GM18508 (cell line): Measurements from ENCODE around the gene DRD3.

Experiments
- ATAC-seq: cut with Tn5 transposase; IDR thresholded peaks from one replicate; pipeline ENCODE4 v1.9.1; 2021; ENCODE audit warnings: moderate number of reproducible peaks; ENCODE audit not compliant: insufficient read depth, unreplicated experiment

The DRD3 gene

DNA sequence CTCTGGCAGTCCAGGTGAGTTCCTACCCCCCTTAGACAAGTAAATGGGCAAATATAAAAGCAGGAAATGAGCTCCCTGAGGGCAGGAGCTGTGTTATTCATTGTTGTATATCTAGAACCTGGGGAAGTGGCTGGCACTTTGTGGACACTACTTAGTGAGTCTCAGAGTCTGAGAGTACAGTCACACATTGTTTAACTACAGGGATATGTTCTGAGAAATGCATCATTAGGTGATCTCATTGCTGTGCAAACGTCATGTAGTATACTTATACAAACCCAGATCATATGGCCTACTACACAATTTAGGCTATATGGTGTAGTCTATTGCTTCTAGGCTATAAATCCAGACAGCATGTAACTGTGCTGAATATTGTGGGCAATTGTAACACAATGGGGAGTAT lies 52.4 kb downstream of the DRD3 start:
- no peak for ATAC-seq

DNA sequence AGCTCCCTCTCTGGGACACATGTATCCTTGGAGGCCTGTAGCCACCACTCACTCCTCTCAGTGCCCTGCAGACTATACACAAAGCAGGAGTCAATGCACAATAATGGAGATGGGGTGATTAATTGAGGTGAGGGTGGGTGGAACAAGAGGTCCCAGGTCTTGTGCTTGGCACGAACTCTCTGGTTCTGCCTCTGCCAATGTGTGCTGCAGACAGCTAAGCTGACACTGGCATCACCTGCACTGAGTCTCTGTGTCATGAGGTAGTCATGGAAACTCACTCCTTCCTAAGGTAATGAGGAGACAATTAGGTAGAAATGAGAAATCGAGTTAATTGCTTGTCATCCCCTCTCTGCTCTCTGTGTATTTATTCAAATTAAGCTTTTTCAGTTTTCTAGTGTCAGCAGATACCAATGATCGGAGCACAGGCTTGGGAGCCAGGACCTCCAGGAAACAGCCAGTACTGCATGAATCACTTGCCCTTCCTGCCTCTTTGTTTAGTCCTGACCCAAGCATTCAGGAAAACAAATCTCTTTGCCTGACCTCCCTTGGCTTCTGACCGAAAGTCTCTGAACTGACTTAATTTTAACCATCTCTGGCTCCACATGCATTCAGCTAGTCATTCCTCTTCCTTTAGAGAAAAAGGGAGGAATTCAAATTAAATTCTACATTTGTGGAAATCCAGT lies 56.7 kb downstream of the DRD3 start:
- no peak for ATAC-seq

DNA sequence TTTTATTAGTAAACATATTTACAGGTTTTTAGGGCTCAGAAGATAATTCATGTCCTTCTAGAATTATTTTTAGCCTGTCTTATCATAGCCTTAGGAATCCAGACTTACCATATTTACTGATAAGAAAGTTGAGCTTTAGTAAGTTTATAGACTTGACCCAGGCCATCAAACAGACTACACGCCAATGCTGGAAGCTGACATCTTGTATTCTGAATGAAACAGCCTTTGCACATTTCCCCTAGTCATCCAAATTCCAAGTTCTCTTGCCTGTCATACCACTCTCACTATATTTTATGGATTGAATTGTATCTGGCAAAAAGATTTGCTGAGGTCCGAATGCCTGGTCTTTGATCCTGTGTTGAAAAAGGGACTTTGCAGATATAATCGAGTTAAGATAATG lies 58.6 kb downstream of the DRD3 start:
- ATAC-seq = no peak

DNA sequence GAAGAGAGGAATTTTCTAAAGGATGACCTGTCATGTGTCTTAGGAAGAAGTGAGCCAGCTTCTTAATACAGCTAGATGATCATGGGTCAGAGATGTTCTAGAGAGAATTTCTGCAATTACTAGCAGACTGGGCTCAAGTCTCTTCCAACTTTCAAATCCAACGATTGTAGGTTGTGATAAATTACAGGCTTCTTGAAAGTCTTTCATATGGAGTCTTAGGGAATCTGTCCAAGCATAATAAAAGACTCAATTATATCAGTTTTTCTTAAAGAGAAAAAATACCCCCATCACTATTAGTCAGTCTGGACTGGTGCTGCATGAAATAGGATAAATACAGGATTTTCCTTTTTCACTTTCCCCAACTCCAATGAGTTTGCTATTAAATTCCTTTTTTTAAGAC lies 59.1 kb downstream of the DRD3 start:
- no peak for ATAC-seq

DNA sequence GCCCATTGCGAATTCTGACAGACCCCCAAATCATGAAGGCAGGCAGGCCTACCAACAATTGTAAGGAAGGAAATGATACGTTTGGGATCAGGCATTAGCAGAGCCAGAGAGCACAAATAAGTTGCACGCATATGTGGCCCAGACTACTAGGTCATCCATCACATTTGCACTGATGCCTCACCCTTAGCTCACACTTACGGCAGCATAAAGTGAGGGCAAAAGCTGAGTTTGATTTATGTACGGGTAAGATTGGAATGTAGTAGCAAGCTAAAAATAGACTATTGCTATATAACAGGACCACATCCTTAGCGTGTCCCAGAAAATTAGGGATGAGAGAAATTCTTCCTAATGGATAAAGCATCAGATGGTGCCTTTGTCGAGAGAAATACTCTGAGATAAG lies 63.7 kb downstream of the DRD3 start:
- no peak for ATAC-seq

DNA sequence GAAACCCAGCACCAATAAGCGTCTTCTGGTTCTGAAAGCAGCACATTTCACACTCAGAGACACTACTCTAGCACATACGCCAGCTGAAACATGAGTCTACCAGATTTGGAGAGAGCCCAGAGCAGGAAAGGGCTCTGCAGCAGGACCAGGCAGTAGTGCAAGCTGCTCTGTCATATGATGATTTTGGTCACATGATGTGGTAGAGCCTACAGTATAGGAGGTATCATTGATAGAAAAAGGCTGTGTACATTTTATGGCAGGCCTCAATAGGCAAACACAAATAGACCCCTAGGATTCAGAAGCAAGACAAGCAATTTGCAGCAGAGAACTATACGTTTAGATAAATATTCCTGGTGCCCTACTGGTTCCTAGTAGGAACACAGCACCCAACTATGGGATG lies 64.1 kb downstream of the DRD3 start:
- ATAC-seq = no peak

DNA sequence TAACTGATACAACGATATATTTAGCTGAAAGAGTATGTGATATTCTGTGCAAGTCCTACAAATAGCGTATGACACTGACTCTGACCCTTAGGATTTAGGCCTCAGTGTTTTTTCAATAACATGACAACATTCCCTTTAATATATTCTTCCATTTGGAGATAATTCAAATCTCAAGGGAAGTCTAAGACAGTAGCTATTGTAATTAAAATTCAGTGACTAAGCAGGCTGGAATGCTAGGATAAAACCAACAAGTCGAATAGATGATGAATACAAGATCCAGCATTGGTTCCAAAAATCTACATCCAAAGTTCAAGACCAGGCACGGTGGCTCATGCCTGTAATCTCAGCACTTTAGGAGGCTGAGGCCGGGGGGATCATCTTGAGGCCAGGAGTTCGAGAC lies 66.2 kb downstream of the DRD3 start:
- no peak for ATAC-seq

DNA sequence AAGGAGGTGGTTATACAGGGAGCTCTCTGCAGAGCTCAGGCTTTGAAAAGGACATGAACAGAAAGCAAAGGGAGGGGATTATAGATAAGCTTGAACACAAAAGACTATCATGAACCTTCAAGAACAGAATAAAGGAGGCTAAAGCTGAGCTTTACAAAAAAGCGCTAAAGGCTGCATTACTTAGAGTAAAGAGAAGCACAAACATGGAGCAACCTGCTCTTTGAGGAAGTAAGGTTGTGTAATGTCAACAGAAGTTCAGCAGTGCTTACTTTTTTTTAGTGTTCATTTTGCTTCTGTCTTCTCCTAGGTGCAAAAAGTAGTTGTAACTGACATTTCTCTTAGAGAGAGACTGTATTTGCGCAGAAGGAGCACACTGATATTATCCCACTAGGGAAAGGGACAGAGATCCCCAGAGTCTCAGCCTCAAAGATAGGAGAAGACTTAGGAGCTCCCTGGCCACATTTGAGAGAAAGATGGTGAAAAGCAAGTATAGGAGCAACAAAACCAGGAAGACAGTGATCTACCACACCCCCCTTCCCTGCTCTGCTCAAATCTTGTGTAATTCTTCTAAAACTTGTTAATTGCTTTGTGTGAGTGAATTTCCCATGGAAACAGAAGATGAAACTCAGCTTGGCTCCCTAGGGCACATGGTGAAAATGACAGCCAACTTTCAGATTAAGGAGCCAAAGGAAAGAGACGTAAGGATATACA lies 67.6 kb downstream of the DRD3 start:
- ATAC-seq = no peak

DNA sequence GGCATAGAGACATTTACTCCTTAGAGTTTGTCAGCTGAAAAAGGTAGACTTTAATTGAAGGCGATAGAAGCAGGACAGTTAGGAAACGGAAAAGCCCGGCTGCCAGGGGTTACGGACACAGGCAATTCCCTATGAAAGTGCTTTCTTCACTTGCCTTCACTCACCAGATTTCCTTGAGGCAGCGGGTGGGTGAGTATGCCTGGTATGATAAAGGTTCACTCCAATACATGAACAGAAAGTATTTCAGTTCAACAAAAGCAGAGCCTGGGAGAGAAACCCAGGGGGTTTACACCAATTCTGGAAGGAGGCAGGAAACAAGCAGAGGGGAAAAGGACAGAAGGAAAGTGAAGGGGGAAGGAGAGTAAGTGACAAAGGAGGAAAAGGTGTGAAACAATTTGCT lies 68.4 kb downstream of the DRD3 start:
- no peak for ATAC-seq

DNA sequence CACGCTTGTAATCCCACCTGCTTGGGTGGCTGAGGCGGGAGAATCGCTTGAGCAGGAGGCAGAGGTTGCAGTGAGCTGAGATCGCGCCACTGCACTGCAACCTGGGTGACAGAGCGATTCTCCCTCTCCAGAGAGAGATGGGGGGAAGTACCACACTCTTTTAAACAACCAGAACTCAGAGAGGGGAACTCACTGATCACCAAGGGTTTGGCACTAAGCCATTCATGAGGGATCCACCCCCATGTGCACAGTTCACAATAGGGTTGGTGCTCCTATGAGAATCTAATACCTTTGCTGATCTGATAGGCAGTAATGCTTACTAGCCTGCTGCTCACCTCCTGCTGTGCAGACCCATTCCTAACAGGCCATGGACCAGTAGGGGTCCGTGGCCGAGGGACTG lies 70.7 kb downstream of the DRD3 start:
- no peak for ATAC-seq

DNA sequence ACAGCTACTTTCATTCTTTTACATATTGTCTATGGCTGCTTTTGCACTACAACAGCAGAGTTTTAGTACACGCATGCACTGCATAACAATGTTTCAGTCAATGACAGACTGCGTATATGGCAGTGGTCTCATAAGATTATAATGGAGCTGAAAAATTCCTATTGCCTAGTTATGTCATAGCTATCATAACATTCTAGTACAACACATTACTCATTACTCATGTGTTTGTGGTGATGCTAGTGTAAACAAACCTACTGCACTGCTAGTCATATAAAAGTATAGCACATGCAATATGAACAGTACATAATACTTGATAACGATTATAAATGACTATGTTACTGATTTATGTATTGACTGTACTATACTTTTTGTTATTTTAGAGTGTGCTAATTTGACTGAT lies 74.4 kb downstream of the DRD3 start:
- no peak for ATAC-seq

DNA sequence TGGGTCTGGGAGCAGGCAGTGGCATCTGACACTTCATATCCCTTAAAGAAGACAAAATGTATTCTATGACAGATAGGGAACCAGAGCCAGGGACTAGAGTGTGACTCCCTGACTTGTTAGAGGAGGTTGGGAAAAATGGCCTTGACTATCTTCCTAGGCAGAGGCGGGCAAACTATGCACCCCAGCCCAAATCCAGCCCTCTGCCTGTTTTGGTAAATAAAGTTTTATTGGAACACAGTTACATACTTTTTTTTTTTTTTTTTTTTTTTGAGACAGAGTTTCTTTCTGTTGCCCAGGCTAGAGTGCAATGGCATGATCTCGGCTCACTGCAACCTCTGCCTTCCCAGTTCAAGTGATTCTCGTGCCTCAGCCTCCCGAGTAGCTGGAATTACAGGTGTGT lies 75.0 kb downstream of the DRD3 start:
- ATAC-seq = no peak

DNA sequence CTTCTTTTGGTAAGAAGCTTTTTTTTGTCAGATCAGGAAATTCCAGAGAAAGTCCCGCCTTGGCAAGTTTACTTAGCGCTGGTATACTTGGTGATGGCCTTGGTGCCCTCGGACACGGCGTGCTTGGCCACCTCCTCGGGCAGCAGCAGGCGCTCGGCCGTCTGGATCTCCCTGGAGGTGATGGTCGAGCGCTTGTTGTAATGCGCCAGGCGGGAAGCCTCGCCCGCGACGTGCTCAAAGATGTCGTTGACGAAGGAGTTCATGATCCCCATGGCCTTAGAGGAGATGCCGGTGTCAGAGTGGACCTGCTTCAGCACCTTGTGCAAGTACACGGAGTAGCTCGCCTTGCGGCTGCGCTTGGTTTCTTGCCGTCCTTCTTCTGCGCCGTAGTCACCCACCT lies 75.7 kb downstream of the DRD3 start:
- ATAC-seq = no peak

DNA sequence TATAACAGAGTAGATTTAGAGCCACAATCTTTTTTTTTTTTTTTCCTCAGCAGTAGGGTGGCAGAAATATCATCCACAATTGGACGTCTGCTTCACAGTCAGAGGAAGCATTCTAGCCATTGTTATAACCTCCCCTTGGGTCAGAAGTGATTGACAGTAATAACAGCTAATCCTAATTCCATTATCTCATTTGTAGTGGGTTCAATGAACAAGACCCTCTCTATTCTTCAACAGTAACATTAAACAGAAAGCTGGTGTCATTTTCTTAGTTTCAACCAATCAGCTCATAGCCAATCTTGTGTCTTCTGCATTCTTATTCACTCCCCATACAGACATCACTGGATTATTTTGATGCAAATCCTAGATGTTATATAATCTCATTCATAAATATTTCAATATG lies 77.8 kb downstream of the DRD3 start:
- ATAC-seq = no peak

DNA sequence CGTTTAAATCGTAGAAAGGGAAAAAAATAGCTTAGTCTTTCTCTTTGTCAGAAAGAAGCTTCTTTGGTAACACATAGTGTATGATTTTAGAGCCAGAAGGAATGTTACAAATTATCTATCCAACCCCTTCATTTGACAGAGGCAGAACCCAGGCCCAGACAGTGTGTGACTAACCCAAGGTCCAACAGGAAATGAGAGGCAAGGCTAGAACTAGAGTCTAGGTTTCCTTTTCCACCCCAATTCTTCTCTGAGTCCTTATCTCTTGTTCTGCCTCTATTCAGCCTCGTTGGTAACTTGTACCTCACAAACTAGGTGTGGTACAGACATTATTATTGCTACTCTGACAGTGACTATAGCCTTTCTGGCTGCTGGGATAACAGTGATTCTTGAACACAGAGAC lies 83.1 kb downstream of the DRD3 start:
- ATAC-seq = no peak

DNA sequence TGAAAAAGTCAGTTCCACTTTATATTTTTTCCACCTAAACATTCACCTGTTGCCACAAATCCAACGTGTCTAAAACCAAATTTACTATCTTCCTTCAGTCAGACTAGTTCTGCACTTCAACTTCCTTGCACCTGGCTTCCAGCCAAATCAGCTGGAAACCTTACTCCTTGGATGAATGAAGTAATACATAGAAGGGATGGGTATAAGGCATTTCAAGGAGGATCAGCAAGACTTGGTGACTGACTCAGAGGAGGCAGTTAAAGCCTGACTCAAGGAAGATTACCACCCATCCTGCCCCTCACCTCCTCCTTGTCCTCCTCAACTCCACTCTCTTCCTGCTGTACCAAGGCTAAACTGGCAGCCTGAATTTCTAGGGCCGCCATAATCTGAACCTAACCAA lies 85.3 kb downstream of the DRD3 start:
- no peak for ATAC-seq

DNA sequence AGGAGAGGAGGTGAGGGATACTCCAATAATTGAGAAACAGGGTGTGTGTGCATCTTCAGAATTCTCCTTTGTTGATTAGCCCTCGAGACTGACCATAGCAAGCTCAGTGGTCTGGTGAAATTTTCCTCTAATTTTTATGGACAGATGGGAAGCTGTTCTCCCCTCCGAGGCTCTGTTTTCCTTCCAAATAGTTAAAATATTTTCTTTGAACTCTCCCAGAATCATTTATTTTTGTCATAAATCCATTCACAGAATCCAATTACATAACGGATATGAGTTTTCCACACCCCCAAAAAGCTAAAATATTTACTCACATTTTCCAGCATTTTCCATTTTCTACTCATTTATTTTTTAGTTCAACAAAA lies 85.9 kb downstream of the DRD3 start:
- ATAC-seq = no peak

DNA sequence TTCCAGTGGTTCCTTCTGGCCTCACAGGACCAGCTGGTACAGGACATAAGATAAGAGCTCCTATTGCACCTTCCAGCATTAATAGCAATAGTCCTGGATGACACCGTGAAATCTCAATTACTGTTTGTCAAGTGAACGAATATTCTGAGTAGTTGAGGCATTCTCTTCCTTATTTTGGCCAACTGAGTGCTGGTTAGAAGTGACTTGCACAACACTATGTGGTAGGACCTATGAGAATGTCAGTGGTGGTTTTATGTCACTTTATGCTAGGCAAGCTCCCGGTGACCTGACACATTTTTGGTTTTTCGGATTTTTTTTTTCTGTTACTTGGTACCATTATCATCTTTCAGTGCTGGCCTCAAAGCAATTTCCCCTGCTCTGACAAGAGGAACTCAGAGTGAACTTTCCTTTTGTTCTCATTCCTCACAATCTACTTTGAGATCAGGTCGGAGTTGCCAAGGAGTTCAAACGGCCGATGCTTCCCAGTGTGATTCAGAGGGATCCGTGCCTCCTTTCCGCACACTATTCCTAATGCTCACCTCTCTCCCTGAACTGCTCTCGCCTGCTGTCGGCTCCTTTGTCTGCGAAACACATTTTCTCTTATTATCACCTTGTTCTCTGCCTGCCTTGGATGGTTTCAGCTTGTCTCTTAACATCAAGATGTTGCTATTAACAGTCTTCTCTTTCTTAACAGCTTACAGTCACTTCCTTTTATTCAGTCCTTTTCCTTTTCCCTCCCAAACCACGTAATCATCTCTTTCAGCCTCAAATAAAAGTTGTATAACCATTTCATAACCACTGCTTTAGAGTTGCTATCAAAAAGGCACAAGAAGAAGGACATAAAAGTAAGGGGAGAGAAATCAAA lies 86.5 kb downstream of the DRD3 start:
- ATAC-seq = no peak

DNA sequence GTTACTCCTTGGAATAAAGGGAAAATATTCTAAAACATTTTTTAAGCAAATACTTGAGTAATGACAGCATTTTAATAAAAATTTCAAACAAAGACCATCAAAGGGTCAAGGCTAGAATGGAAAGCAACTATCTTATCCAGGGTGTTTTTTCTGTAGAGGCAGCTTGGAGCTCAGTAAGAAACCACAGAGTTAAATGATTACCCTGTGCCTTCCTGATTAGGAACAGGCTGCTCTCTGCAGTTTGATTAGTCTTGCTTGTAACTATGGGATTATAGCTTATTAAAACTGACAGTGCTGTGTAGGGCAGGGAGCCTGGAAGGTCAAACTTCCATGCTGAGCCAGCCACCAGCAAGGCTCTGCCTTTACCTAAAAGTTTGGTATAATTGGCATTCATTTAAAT lies 89.2 kb downstream of the DRD3 start:
- no peak for ATAC-seq

DNA sequence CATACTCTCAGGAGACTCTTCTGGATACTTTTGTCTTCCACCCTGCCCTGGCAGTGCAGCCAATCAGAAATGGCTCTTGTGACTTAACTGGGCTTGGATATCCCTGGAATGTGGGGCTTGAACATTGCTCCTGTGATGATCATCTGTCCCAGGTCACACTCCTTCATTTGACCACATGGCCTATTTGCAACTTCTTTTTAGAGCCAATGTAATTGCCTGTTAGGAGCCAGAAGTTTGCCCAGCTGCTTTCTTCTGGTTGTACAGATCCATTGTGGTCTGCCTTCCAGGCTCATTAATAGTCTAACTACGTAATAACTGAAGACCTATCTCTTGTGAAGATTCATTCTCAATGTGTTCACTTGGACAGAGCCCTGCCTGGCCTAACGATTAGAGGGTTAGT lies 92.5 kb downstream of the DRD3 start:
- no peak for ATAC-seq

DNA sequence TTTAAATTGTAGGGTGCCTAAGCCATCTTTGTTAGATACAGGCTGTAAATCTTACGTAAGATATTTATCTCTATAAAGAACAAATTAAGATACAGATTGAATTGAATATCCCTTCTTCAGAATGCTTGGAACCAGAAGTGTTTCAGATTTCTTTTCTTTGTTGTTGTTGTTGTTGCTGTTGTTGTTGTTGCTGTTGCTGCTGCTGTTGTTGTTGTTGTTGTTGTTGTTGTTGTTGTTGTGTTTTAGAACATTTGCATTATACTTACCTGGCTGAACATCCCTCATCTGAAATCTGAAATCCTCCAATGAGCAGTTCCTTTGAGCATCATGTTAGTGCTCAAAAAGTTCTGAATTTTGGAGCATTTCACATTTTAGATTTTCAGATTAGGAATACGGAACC lies 95.7 kb downstream of the DRD3 start:
- ATAC-seq = no peak

DNA sequence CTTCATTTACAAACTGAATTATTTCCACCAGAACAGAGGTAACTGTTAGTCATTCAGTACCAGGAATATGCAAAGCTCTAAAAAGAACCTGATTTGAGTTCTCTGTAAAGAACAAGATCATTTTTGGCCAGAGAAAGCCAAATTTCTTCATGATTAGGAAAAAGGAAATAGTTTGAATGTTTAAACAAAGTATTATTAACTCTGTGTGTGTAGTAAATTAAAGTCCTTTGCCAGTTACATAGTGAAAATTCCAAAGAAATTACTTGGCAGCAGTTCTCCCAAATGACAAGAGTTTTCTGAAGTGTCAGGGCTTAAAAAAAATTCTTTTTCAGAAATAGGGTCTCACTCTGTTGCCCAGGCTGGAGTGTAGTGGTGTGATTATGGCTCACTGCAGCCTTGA lies 97.8 kb downstream of the DRD3 start:
- no peak for ATAC-seq
